ENCODE results near the gene UBXN6. TPM values are rescaled to one million over a fixed set of nuclear protein-coding genes. Genes with fewer than 3 reads are reported as not detected.

Gene UBXN6
- polyA plus RNA-seq, 2 of the 4 experiments (the other 2 are of a cell fraction), result 23.0 to 31.6 TPM

DNA sequence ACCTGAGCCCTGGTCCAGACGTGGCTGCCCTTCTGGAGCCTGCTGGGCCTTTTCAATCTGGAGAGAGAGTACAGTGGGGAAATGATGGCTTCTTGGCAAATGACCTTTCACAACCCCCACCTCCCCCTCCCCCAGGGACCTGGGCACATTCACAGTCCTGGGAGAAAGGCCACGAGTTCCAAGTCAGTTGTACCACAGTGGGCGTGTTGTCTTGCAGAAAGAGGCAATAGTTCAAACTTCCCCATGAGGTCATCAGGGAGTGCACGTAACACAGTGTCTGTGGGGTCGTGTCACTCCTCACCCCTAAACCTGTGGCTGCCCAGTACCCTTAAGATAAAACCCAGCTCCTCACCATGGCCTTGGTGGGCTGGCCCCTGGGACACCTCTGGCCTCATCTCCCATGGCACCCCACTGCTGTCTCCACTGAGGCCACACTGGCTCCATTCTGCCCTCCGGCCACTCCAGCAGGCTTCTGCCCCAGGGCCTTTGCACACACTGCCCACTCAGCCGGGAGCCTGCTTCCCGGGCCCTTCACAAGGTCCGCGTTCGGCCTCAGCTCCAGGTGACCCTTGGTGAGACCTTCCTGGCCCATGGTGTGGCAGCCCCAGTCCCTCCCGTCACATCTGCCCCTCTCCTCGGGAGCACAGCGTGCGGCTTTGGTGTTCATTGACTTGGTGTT lies 47.4 kb upstream of the UBXN6 start:
- ATAC-seq, result no peak
- Histone ChIP-seq H3K27ac (no peak overlapping the region), H3K4me3 (no peak overlapping the region), H3K4me1 (no peaks in the 10 kb centered on the region), H3K4me2 (no peak overlapping the region), H3K9me3 (no peaks in the 10 kb centered on the region)
- TF ChIP-seq MAX (IDR thresholded peaks at IDR 0.05) (no peak), POLR2AphosphoS2 (conservative IDR thresholded peaks at IDR 0.05; ENCODE audit: low read length) (no peak), KDM5A (IDR thresholded peaks at IDR 0.05) (no peak), ZFP36 (IDR thresholded peaks at IDR 0.05; ENCODE audit: borderline replicate concordance, partially characterized antibody) (no peak), SREBF2 (IDR thresholded peaks at IDR 0.05) (no peak), JUNB (IDR thresholded peaks at IDR 0.05) (no peak), PBX3 (IDR thresholded peaks at IDR 0.05) (no peak), RCOR1 (IDR thresholded peaks at IDR 0.05; ENCODE audit: low read depth, low read length) (no peak), HOXA7 (CRISPR knock-in tag; IDR thresholded peaks at IDR 0.05) (no peak), CBX8 (IDR thresholded peaks at IDR 0.05) (no peak), FOSB (CRISPR knock-in tag; IDR thresholded peaks at IDR 0.05) (no peak), HES2 (IDR thresholded peaks at IDR 0.05) (no peak), ESRRA (IDR thresholded peaks at IDR 0.05; ENCODE audit: borderline replicate concordance, low read length) (no peak), EHMT2 (IDR thresholded peaks at IDR 0.05; ENCODE audit: low read depth) (no peak), RARB (CRISPR knock-in tag; IDR thresholded peaks at IDR 0.05) (no peak), RFX5 (IDR thresholded peaks at IDR 0.05) (no peak), HOXB13 (CRISPR knock-in tag; IDR thresholded peaks at IDR 0.05; ENCODE audit: low read depth) (no peak)
- TF ChIP-seq, protein P1, sequence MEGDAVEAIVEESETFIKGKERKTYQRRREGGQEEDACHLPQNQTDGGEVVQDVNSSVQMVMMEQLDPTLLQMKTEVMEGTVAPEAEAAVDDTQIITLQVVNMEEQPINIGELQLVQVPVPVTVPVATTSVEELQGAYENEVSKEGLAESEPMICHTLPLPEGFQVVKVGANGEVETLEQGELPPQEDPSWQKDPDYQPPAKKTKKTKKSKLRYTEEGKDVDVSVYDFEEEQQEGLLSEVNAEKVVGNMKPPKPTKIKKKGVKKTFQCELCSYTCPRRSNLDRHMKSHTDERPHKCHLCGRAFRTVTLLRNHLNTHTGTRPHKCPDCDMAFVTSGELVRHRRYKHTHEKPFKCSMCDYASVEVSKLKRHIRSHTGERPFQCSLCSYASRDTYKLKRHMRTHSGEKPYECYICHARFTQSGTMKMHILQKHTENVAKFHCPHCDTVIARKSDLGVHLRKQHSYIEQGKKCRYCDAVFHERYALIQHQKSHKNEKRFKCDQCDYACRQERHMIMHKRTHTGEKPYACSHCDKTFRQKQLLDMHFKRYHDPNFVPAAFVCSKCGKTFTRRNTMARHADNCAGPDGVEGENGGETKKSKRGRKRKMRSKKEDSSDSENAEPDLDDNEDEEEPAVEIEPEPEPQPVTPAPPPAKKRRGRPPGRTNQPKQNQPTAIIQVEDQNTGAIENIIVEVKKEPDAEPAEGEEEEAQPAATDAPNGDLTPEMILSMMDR (IDR thresholded peaks at IDR 0.05), result no peak
- TF ChIP-seq, protein P2, sequence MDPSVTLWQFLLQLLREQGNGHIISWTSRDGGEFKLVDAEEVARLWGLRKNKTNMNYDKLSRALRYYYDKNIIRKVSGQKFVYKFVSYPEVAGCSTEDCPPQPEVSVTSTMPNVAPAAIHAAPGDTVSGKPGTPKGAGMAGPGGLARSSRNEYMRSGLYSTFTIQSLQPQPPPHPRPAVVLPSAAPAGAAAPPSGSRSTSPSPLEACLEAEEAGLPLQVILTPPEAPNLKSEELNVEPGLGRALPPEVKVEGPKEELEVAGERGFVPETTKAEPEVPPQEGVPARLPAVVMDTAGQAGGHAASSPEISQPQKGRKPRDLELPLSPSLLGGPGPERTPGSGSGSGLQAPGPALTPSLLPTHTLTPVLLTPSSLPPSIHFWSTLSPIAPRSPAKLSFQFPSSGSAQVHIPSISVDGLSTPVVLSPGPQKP (IDR thresholded peaks at IDR 0.05; ENCODE audit: low read depth, low read length), result no peak
- TF ChIP-seq, protein P3, sequence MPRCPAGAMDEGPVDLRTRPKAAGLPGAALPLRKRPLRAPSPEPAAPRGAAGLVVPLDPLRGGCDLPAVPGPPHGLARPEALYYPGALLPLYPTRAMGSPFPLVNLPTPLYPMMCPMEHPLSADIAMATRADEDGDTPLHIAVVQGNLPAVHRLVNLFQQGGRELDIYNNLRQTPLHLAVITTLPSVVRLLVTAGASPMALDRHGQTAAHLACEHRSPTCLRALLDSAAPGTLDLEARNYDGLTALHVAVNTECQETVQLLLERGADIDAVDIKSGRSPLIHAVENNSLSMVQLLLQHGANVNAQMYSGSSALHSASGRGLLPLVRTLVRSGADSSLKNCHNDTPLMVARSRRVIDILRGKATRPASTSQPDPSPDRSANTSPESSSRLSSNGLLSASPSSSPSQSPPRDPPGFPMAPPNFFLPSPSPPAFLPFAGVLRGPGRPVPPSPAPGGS (IDR thresholded peaks at IDR 0.05), result no peak
- DNase-seq (ENCODE audit: low read depth in 1 of 2, low spot score in 1 of 2), result no peak
- ChIA-PET POLR2A (no interaction called here), CTCF (interaction anchor here (1.3 to 3.1 kb wide), 2 partner anchors 18 to 20 kb away, joined by 4 to 14 read pairs; no protein-coding TSS in a partner anchor)
- 83% methylated on average over 11 of the region's 15 CpGs for WGBS (ENCODE audit: missing lambda C conversion rate)
- no peak for FAIRE-seq

GRCh38 chr19:4504297-4504701 lies 46.7 kb upstream of the UBXN6 start:
- H3K4me2 ChIP-seq, result no peak overlapping the region
- H3K4me3 ChIP-seq, result no peak overlapping the region
- H3K9me3 ChIP-seq, result no peaks in the 10 kb centered on the region
- ChIA-PET CTCF (interaction anchor here (1.3 to 3.1 kb wide), 2 partner anchors 19 to 21 kb away, joined by 4 to 14 read pairs; no protein-coding TSS in a partner anchor), POLR2A (no interaction called here)
- DNase-seq (ENCODE audit: low read depth in 1 of 2, low spot score in 1 of 2), result no peak
- ATAC-seq, result no peak; a peak in 2 of 6 replicates
- no peaks in the 10 kb centered on the region for H3K4me1 ChIP-seq
- FAIRE-seq, result no peak
- WGBS (ENCODE audit: missing lambda C conversion rate), result 90% methylated on average over 8 of the region's 23 CpGs
- no peak overlapping the region for H3K27ac ChIP-seq
- TF ChIP-seq HOXB13 (CRISPR knock-in tag; IDR thresholded peaks at IDR 0.05; ENCODE audit: low read depth) (no peak), HOXA7 (CRISPR knock-in tag; IDR thresholded peaks at IDR 0.05) (no peak), MYC (IDR thresholded peaks at IDR 0.05; ENCODE audit: borderline replicate concordance, low read length) (no peak), EHF (CRISPR knock-in tag; IDR thresholded peaks at IDR 0.05) (no peak), HOXB5 (CRISPR knock-in tag; IDR thresholded peaks at IDR 0.05) (no peak), CEBPB (IDR thresholded peaks at IDR 0.05) (no peak), ATOH8 (CRISPR knock-in tag; IDR thresholded peaks at IDR 0.05; ENCODE audit: low read depth) (no peak), FOXS1 (CRISPR knock-in tag; IDR thresholded peaks at IDR 0.05) (no peak), CBX2 (IDR thresholded peaks at IDR 0.05; ENCODE audit: borderline replicate concordance, low read depth) (no peak), ZC3H11A (IDR thresholded peaks at IDR 0.05) (no peak)
- TF ChIP-seq, protein P1 (IDR thresholded peaks at IDR 0.05), result no peak
